Loucy (cell line): Measurements from ENCODE around the gene PRSS36.
A peak's percentile ranks its signal among the peaks of the same experiment; 100 is the strongest.

Source experiments
- H2AFZ ChIP-seq: fragments of 200-600 bp; sonication (generic); 2 replicates; pipeline ENCODE4 v1.6.0; 2016; ENCODE audit warnings: antibody characterized with exemption, mild to moderate bottlenecking, low read length, moderate library complexity
- H3F3A ChIP-seq: fragments of 200-600 bp; 2 replicates; pipeline ENCODE4 v1.6.0; 2016; ENCODE audit warnings: antibody characterized with exemption, low read depth, mild to moderate bottlenecking
- H3K27me3 ChIP-seq: fragments of 200-600 bp; sonication (generic); 2 replicates; pipeline ENCODE4 v1.6.1; 2014; ENCODE audit warnings: low read length, mild to moderate bottlenecking; ENCODE audit not compliant: insufficient read depth, poor library complexity, severe bottlenecking
- H3K36me3 ChIP-seq: fragments of 200-600 bp; sonication (generic); 2 replicates; pipeline ENCODE4 v1.6.1; 2016; ENCODE audit warnings: low read length; ENCODE audit not compliant: insufficient read depth
- H3K4me1 ChIP-seq: fragments of 200-600 bp; sonication (generic); 2 replicates; pipeline ENCODE4 v1.5.1; 2014; ENCODE audit warnings: low read length, mild to moderate bottlenecking; ENCODE audit not compliant: insufficient read depth, poor library complexity, severe bottlenecking
- H3K4me2 ChIP-seq: fragments of 200-600 bp; sonication (generic); 2 replicates; pipeline ENCODE4 v1.6.0; 2014; ENCODE audit warnings: antibody characterized with exemption, low read length, low read depth, mild to moderate bottlenecking; ENCODE audit not compliant: poor library complexity, severe bottlenecking
- H3K4me3 ChIP-seq: fragments of 200-600 bp; sonication (generic); 2 replicates; pipeline ENCODE4 v1.5.1; 2014; ENCODE audit warnings: low read length, mild to moderate bottlenecking, mixed read lengths; ENCODE audit not compliant: poor library complexity, severe bottlenecking
- H3K79me2 ChIP-seq: fragments of 200-600 bp; sonication (generic); 2 replicates; pipeline ENCODE4 v1.6.1; 2014; ENCODE audit warnings: low read length; ENCODE audit not compliant: insufficient read depth
- H3K9ac ChIP-seq: fragments of 200-600 bp; sonication (generic); 2 replicates; pipeline ENCODE4 v1.6.0; 2014; ENCODE audit warnings: mild to moderate bottlenecking, low read depth, low read length, moderate library complexity; ENCODE audit not compliant: poor library complexity, severe bottlenecking
- H3K9me2 ChIP-seq: fragments of 200-600 bp; sonication (generic); replicated peaks from 2 replicates; pipeline ENCODE4 v1.6.1; 2016; ENCODE audit warnings: low read depth, low read length, mixed read lengths
- H3K9me3 ChIP-seq: fragments of 200-600 bp; sonication (generic); 2 replicates; pipeline ENCODE4 v1.6.1; 2014; ENCODE audit warnings: mild to moderate bottlenecking, antibody characterized with exemption, low read length, low read depth; ENCODE audit not compliant: insufficient read depth
- H4K20me1 ChIP-seq: fragments of 200-600 bp; sonication (generic); 2 replicates; pipeline ENCODE4 v1.6.0; 2014; ENCODE audit warnings: antibody characterized with exemption, low read length, mild to moderate bottlenecking; ENCODE audit not compliant: insufficient read depth, poor library complexity, severe bottlenecking
- CTCF ChIP-seq: fragments of 200-600 bp; sonication (generic); conservative IDR thresholded peaks from 2 replicates; pipeline ENCODE4 v1.5.1; 2014; ENCODE audit warnings: mild to moderate bottlenecking, antibody characterized with exemption, low read length
- EZH2phosphoT487 ChIP-seq: fragments of 200-600 bp; IDR thresholded peaks from 2 replicates; pipeline ENCODE4 v1.6.1; 2018; ENCODE audit warnings: antibody characterized with exemption, mild to moderate bottlenecking, moderate library complexity, borderline replicate concordance

PRSS36 gene

GRCh38 chr16:31093132-31093703 is 56.6 kb downstream of the PRSS36 start:
- Histone ChIP-seq H3K4me2 (peak overlapping the region; percentile 90), H3K4me3 (peak overlapping the region; percentile 94), H3F3A (no peaks in the 10 kb centered on the region), H3K9me3 (no peaks in the 10 kb centered on the region), H3K27me3 (no peaks in the 10 kb centered on the region), H3K9ac (peak overlapping the region; percentile 89), H3K9me2 (no peaks in the 10 kb centered on the region), H3K79me2 (peaks cover 44% of the 10 kb centered on the region), H3K4me1 (peaks cover 21% of the 10 kb centered on the region), H2AFZ (no peak overlapping the region), H3K36me3 (peaks cover 10% of the 10 kb centered on the region; the same call in 1 of the 2 replicates), H4K20me1 (peaks cover 14% of the 10 kb centered on the region)
- no peak for TF ChIP-seq CTCF
- TF ChIP-seq EZH2phosphoT487: no peak

GRCh38 chr16:31092330-31092729 is 57.5 kb downstream of the PRSS36 start:
- H4K20me1 ChIP-seq: peaks cover 14% of the 10 kb centered on the region
- no peak overlapping the region for H2AFZ ChIP-seq
- no peak for TF ChIP-seq CTCF
- no peak for TF ChIP-seq EZH2phosphoT487
- no peaks in the 10 kb centered on the region for H3K9me2 ChIP-seq
- H3K27me3 ChIP-seq: no peaks in the 10 kb centered on the region
- H3K79me2 ChIP-seq: peaks cover 44% of the 10 kb centered on the region
- peak overlapping the region; percentile 90 for H3K4me2 ChIP-seq
- no peaks in the 10 kb centered on the region for H3K9me3 ChIP-seq
- peaks cover 10% of the 10 kb centered on the region; the same call in 1 of the 2 replicates for H3K36me3 ChIP-seq
- no peaks in the 10 kb centered on the region for H3F3A ChIP-seq
- H3K4me3 ChIP-seq: peak overlapping the region; percentile 94
- peaks cover 21% of the 10 kb centered on the region for H3K4me1 ChIP-seq
- peak overlapping the region; percentile 89 for H3K9ac ChIP-seq

- TF ChIP-seq EZH2phosphoT487: no peak
- no peak for TF ChIP-seq CTCF
- Histone ChIP-seq H3K79me2 (peaks cover 44% of the 10 kb centered on the region), H3F3A (no peaks in the 10 kb centered on the region), H3K9ac (no peak overlapping the region), H3K9me3 (no peaks in the 10 kb centered on the region), H2AFZ (no peak overlapping the region), H3K4me2 (peak overlapping the region; percentile 26), H3K27me3 (no peaks in the 10 kb centered on the region), H3K36me3 (peaks cover 13% of the 10 kb centered on the region; the same call in 1 of the 2 replicates), H3K9me2 (no peaks in the 10 kb centered on the region), H4K20me1 (peaks cover 14% of the 10 kb centered on the region), H3K4me1 (peaks cover 21% of the 10 kb centered on the region), H3K4me3 (no peak overlapping the region)
Observed at GRCh38 chr16:31090540-31090939, 59.3 kb downstream of the PRSS36 start.
